H1 (cell line): ENCODE results near the gene PEAK3. TPM values are rescaled to one million over a fixed set of nuclear protein-coding genes. Genes with fewer than 3 reads are reported as not detected.

Experiments used
- CTCF ChIA-PET: fragments of 300-600 bp; sonication (Branson Sonifier 250); formaldehyde crosslinking; loops from one replicate; lab custom pipeline; 2021; ENCODE audit not compliant: partially characterized antibody; lab: Charles Lee
- POLR2A ChIA-PET: fragments of 300-600 bp; sonication (Branson Sonifier 250); formaldehyde crosslinking; loops from one replicate; lab custom pipeline; 2021; ENCODE audit warnings: inconsistent platforms; ENCODE audit not compliant: partially characterized antibody; lab: Charles Lee
- DNase-seq, 2 experiments: peaks; one replicate each; pipeline versions ENCODE4 v3.0.0 to v3.0.0-alpha.2; 2010 to 2022; ENCODE audit warnings: low spot score in 2 of 2, low read depth in 1 of 2, mixed read lengths in 1 of 2
- FAIRE-seq: peaks from 2 replicates; lab custom pipeline; 2011; peaks lifted over from hg19 to GRCh38; lab: Jason Lieb, UNC
- H2AFZ ChIP-seq: 2 replicates; pipeline ENCODE4 v1.8.1; 2012; ENCODE audit warnings: low read length, inconsistent platforms
- H2AK5ac ChIP-seq: 2 replicates; pipeline ENCODE4 v1.6.1; 2013; ENCODE audit warnings: low read depth, low read length
- H2BK120ac ChIP-seq: replicated peaks from 2 replicates; pipeline ENCODE3; 2013; ENCODE audit warnings: low read depth, low read length, inconsistent platforms
- H2BK12ac ChIP-seq: 2 replicates; pipeline ENCODE4 v1.6.1; 2013; ENCODE audit warnings: low read depth, low read length
- H2BK15ac ChIP-seq: 2 replicates; pipeline ENCODE4 v1.6.1; 2013; ENCODE audit warnings: low read length
- H2BK20ac ChIP-seq: 2 replicates; pipeline ENCODE4 v1.6.1; 2013; ENCODE audit warnings: low read length
- H2BK5ac ChIP-seq: 2 replicates; pipeline ENCODE4 v1.6.1; 2013; ENCODE audit warnings: low read depth, low read length
- H3K14ac ChIP-seq: 2 replicates; pipeline ENCODE4 v1.6.1; 2013; ENCODE audit warnings: inconsistent platforms; ENCODE audit not compliant: insufficient read length
- H3K18ac ChIP-seq: 2 replicates; pipeline ENCODE4 v1.6.1; 2013; ENCODE audit warnings: low read length; ENCODE audit errors: extremely low read depth
- H3K23ac ChIP-seq: 2 replicates; pipeline ENCODE4 v1.6.1; 2013; ENCODE audit warnings: inconsistent platforms; ENCODE audit not compliant: insufficient read length
- H3K23me2 ChIP-seq: 2 replicates; pipeline ENCODE4 v1.6.1; 2013; ENCODE audit warnings: low read depth, low read length
- H3K27ac ChIP-seq: 2 replicates; pipeline ENCODE4 v1.6.1; 2011; ENCODE audit warnings: low read depth, low read length, inconsistent platforms
- H3K27me3 ChIP-seq, 4 experiments: replicated peaks in 1 of 4; 1 replicate in 1 of 4; 2 replicates in 3 of 4; pipeline versions ENCODE4 v1.6.1 to v1.8.1; 2011 to 2013; ENCODE audit warnings: low read length in 3 of 4, mild to moderate bottlenecking in 3 of 4, inconsistent platforms in 2 of 4, mixed read lengths in 2 of 4, moderate library complexity in 1 of 4; ENCODE audit not compliant: control insufficient read depth in 3 of 4, insufficient read depth in 3 of 4; ENCODE audit errors: extremely low read depth in 1 of 4
- H3K36me3 ChIP-seq, 4 experiments: 2 replicates each; pipeline versions ENCODE4 v1.6.1 to v1.8.1; 2011 to 2013; ENCODE audit warnings: mild to moderate bottlenecking in 4 of 4, low read length in 3 of 4, moderate library complexity in 2 of 4, control low read depth in 1 of 4, inconsistent platforms in 1 of 4; ENCODE audit not compliant: insufficient read depth in 4 of 4, control insufficient read depth in 2 of 4
- H3K4ac ChIP-seq: replicated peaks from 2 replicates; pipeline ENCODE3; 2013; ENCODE audit warnings: low read length, low read depth, mixed read lengths, inconsistent platforms; ENCODE audit not compliant: insufficient read length
- H3K4me1 ChIP-seq, 4 experiments: replicated peaks in 1 of 4; 1 replicate in 1 of 4; 2 replicates in 3 of 4; pipeline versions ENCODE4 v1.6.1 to v1.8.1; 2011 to 2013; ENCODE audit warnings: low read length in 3 of 4, inconsistent platforms in 2 of 4, mixed read lengths in 1 of 4; ENCODE audit not compliant: insufficient read depth in 4 of 4, control insufficient read depth in 3 of 4
- H3K4me2 ChIP-seq, 2 experiments: 2 replicates each; pipeline versions ENCODE4 v1.6.1 to v1.8.1; 2011 to 2013; ENCODE audit warnings: low read depth in 2 of 2, low read length in 2 of 2, control low read depth in 1 of 2, inconsistent platforms in 1 of 2, mild to moderate bottlenecking in 1 of 2; ENCODE audit not compliant: insufficient read depth in 1 of 2
- H3K4me3 ChIP-seq, 4 experiments: fragments of 200-600, 300-600 bp in 1 of 4; sonication (generic), shearing (Covaris generic), sonication (Bioruptor Twin) in 1 of 4; 2 replicates each; pipeline versions ENCODE4 v1.5.1 to v1.8.1; 2011 to 2016; ENCODE audit warnings: low read length in 4 of 4, low read depth in 3 of 4, control low read depth in 2 of 4, inconsistent platforms in 2 of 4, mild to moderate bottlenecking in 2 of 4, mixed read lengths in 1 of 4, moderate library complexity in 1 of 4; ENCODE audit not compliant: insufficient read depth in 2 of 4; ENCODE audit errors: extremely low read depth in 1 of 4
- H3K56ac ChIP-seq: replicated peaks from 2 replicates; pipeline ENCODE3; 2013; ENCODE audit warnings: low read depth, mild to moderate bottlenecking, mixed read lengths, low read length, inconsistent platforms; ENCODE audit not compliant: insufficient read length
- H3K79me1 ChIP-seq: 2 replicates; pipeline ENCODE4 v1.6.1; 2013; ENCODE audit warnings: low read depth, low read length, control low read depth
- H3K79me2 ChIP-seq, 2 experiments: 2 replicates each; pipeline versions ENCODE4 v1.6.1 to v1.8.1; 2012 to 2013; ENCODE audit warnings: low read length in 2 of 2, mild to moderate bottlenecking in 2 of 2, inconsistent platforms in 1 of 2; ENCODE audit not compliant: insufficient read depth in 2 of 2, control insufficient read depth in 1 of 2
- H3K9ac ChIP-seq, 4 experiments: replicated peaks in 1 of 4; 1 replicate in 1 of 4; 2 replicates in 3 of 4; pipeline versions ENCODE4 v1.6.1 to v1.8.1; 2011 to 2013; ENCODE audit warnings: low read depth in 3 of 4, low read length in 3 of 4, control low read depth in 2 of 4, mild to moderate bottlenecking in 2 of 4, moderate library complexity in 2 of 4, inconsistent platforms in 1 of 4; ENCODE audit errors: extremely low read depth in 1 of 4
- H3K9me3 ChIP-seq, 2 experiments: 2 replicates each; pipeline versions ENCODE4 v1.6.1 to v1.8.1; 2012 to 2013; ENCODE audit warnings: mild to moderate bottlenecking in 2 of 2, moderate library complexity in 2 of 2, control low read depth in 1 of 2, inconsistent platforms in 1 of 2, low read depth in 1 of 2, low read length in 1 of 2, mixed read lengths in 1 of 2; ENCODE audit not compliant: insufficient read depth in 2 of 2
- H4K20me1 ChIP-seq, 2 experiments: replicated peaks in 1 of 2; 2 replicates each; pipeline versions ENCODE3 to v1.8.1; 2011 to 2013; ENCODE audit warnings: inconsistent platforms in 2 of 2, low read length in 2 of 2, mild to moderate bottlenecking in 1 of 2; ENCODE audit not compliant: insufficient read depth in 2 of 2, control insufficient read depth in 1 of 2
- H4K5ac ChIP-seq: 2 replicates; pipeline ENCODE4 v1.6.1; 2013; ENCODE audit warnings: low read length, low read depth, mixed read lengths, inconsistent platforms; ENCODE audit not compliant: insufficient read length
- H4K8ac ChIP-seq: 2 replicates; pipeline ENCODE4 v1.8.0; 2013; ENCODE audit warnings: mild to moderate bottlenecking, moderate library complexity, low read length, inconsistent platforms; ENCODE audit not compliant: insufficient read depth; ENCODE audit errors: extremely low read depth
- H4K91ac ChIP-seq: replicated peaks from 2 replicates; pipeline ENCODE3; 2013; ENCODE audit warnings: low read length, mixed read lengths, inconsistent platforms; ENCODE audit not compliant: insufficient read length
- BCL11A ChIP-seq, 2 experiments: IDR thresholded peaks; one replicate each; pipeline ENCODE4 v1.6.1; 2011; ENCODE audit warnings: low read depth in 2 of 2, low read length in 2 of 2, mild to moderate bottlenecking in 2 of 2
- CBX8 ChIP-seq: fragments of 300-800, 300-1000 bp; sonication (generic); IDR thresholded peaks from 2 replicates; pipeline ENCODE4 v1.7.1; 2016; ENCODE audit warnings: low read depth, low read length, borderline replicate concordance
- CHD1 ChIP-seq: IDR thresholded peaks from 2 replicates; pipeline ENCODE4 v1.6.1; 2012; ENCODE audit warnings: low read depth, low read length, improper control_type of control experiment
- FOSL1 ChIP-seq: IDR thresholded peaks from 2 replicates; pipeline ENCODE4 v1.6.1; 2011; ENCODE audit warnings: mild to moderate bottlenecking, low read depth, low read length, moderate library complexity; ENCODE audit not compliant: insufficient read depth
- KDM1A ChIP-seq: fragments of 200-600, 300-600 bp; sonication (generic); IDR thresholded peaks from 2 replicates; pipeline ENCODE4 v1.7.1; 2016; ENCODE audit warnings: mild to moderate bottlenecking, low read length, borderline replicate concordance
- KDM4A ChIP-seq: IDR thresholded peaks from one replicate; pipeline ENCODE4 v1.7.1; 2012; ENCODE audit warnings: low read depth, mild to moderate bottlenecking, moderate library complexity, low read length, inconsistent platforms; ENCODE audit not compliant: severe bottlenecking
- PHF8 ChIP-seq: fragments of 200-600 bp; sonication (generic); conservative IDR thresholded peaks from 2 replicates; pipeline ENCODE4 v1.7.1; 2012; ENCODE audit warnings: low read depth, mild to moderate bottlenecking, inconsistent platforms, low read length, moderate library complexity
- SP1 ChIP-seq: IDR thresholded peaks from 2 replicates; pipeline ENCODE4 v1.6.1; 2011; ENCODE audit warnings: low read depth, low read length
- TBP ChIP-seq: IDR thresholded peaks from 2 replicates; pipeline ENCODE4 v1.6.1; 2011; ENCODE audit warnings: low read depth, low read length, improper control_type of control experiment
- WGBS, 2 experiments: shearing (Covaris generic) in 1 of 2; methylation state at CpG; one replicate each; pipeline versions ENCODE4 v1.1.6 to v1.1.7; 2013 to 2015; ENCODE audit warnings: low lambda C conversion rate in 2 of 2, mixed read lengths in 2 of 2, inconsistent platforms in 1 of 2, low coverage in 1 of 2, missing lambda C conversion rate in 1 of 2; ENCODE audit not compliant: insufficient replicate concordance in 2 of 2, insufficient coverage in 1 of 2, insufficient read length in 1 of 2; ENCODE audit errors: extremely low coverage in 1 of 2, missing lambda C conversion rate in 1 of 2; 5-methylcytosine and 5-hydroxymethylcytosine counted together
- polyA plus RNA-seq, 7 experiments: library from polyadenylated mRNA; depleted of rRNA in 3 of 7; stranded (reverse) in 5 of 7; unstranded in 2 of 7; fragments of >200 nt in 5 of 7; fragments of 200-250 nt in 2 of 7; gene quantifications; 1 replicate in 5 of 7; 2 replicates in 1 of 7; 4 replicates in 1 of 7; pipeline versions ENCODE4 v1.2.1 to v1.2.3, GENCODE V29; 2011 to 2013; ENCODE audit warnings: missing spikeins in 2 of 7, mixed read lengths in 2 of 7
- total RNA-seq: library from RNA; stranded (reverse); fragmentation: NEBNext Ultra II Directional; extraction: Animal tissue kit (Norgen Biotek cat#: 25700); gene quantifications from 2 replicates; pipeline ENCODE4 v1.2.1, GENCODE V29; 2021

PEAK3 gene
- total and polyA plus RNA-seq, 2 of the 8 experiments (the other 6 are each of a cell fraction or from before 2014, with no cell fraction given): not detected

- Histone ChIP-seq H2BK20ac (no peak overlapping the region), H3K79me1 (peaks cover 3% of the 10 kb centered on the region; the same call in 1 of the 2 replicates), H3K4me2 (peak overlapping the region; percentile 38 to 65; a peak in 2 of 4 replicates), H3K9me3 (no peaks in the 10 kb centered on the region), H2BK12ac (no peak overlapping the region), H3K9ac (peak overlapping the region; percentile 88 to 95 (median 90)), H4K91ac (peak overlapping the region; percentile 91), H3K4me3 (peak overlapping the region; percentile 87 to 100 (median 94)), H3K56ac (peak overlapping the region; percentile 97), H3K4ac (peak overlapping the region; percentile 91), H3K4me1 (peaks cover 0 to 20% (median 7%) of the 10 kb centered on the region in 4 experiments; a peak in 5 of 7 replicates), H2AFZ (no peak overlapping the region), H4K5ac (peak overlapping the region; percentile 96), H2BK5ac (peak overlapping the region; percentile 78), H3K27ac (peak overlapping the region; percentile 76), H3K14ac (no peak overlapping the region), H3K79me2 (peaks cover 20 to 40% of the 10 kb centered on the region in 2 experiments; a peak in 3 of 4 replicates), H3K23me2 (peaks cover 5% of the 10 kb centered on the region; the same call in 1 of the 2 replicates), H2BK120ac (no peak overlapping the region), H4K8ac (peak overlapping the region; percentile 95; the same call in 1 of the 2 replicates), H3K36me3 (peaks cover 3 to 23% (median 9%) of the 10 kb centered on the region in 4 experiments; a peak in 5 of 8 replicates), H2AK5ac (peak overlapping the region; percentile 86; the same call in 1 of the 2 replicates), H4K20me1 (peaks cover 22 to 27% of the 10 kb centered on the region in 2 experiments), H2BK15ac (no peak overlapping the region), H3K18ac (peak overlapping the region; percentile 96), H3K23ac (no peak overlapping the region), H3K27me3 (no peaks in the 10 kb centered on the region)
- FAIRE-seq (no peak), DNase-seq (peak; percentile 75 to 100)
- ChIA-PET POLR2A (interaction anchor here (0.6 to 23.4 kb wide), 33 partner anchors 10 to 332 kb away, joined by 3 to 330 read pairs (median 5); partner anchors contain the start of genes AMH, DOT1L, JSRP1 and LSM7), CTCF (interaction anchor here (1.2 kb wide), 1 partner anchor 22 kb away, joined by 3 read pairs; no protein-coding TSS in a partner anchor)
- WGBS, 2 experiments: 1% methylated on average over 84 of the region's 103 CpGs; no CpG with 5 or more reads in 1 of the 2 experiments
- TF ChIP-seq CBX8 (no peak), TBP (peak; percentile 98), SP1 (peak; percentile 88), PHF8 (peak; percentile 99), KDM1A (no peak), BCL11A (IDR thresholded peaks at IDR 0.05; ENCODE audit: low read depth in 2 of 2, low read length in 2 of 2) (no peak), FOSL1 (no peak), KDM4A (peak; percentile 25), CHD1 (peak; percentile 31; the same call in 1 of the 2 replicates)
These were observed 12.5 kb downstream of the PEAK3 start for GRCh38 chr19:2269244-2270156.
